HG03175 (cell line): ENCODE measurements around the gene EPHA2.
"Not testable (repeated sequence)": the region's sequence is repeated elsewhere in the genome, so short reads cannot be mapped to it uniquely, and the experiment has no call there.

Source experiments
- ATAC-seq: cut with Tn5 transposase; IDR thresholded peaks from one replicate; pipeline ENCODE4 v1.9.1; 2021; ENCODE audit warnings: mild to moderate bottlenecking, moderate library complexity; ENCODE audit not compliant: unreplicated experiment

EPHA2 gene

GRCh38 chr1:16155537-16156410 is at the start of gene EPHA2:
EPHA2 (minus strand) TSS chr1:16156069; CDS start chr1:16155932, 137 bp downstream.
- ATAC-seq = no peak

- no peak for ATAC-seq
Observed at GRCh38 chr1:16205334-16205671, 49.4 kb upstream of the EPHA2 start.

GRCh38 chr1:16204634-16205333 is 48.9 kb upstream of the EPHA2 start:
- ATAC-seq = no peak

- no peak for ATAC-seq
Observed at GRCh38 chr1:16204216-16204615, 48.3 kb upstream of the EPHA2 start.

GRCh38 chr1:16203550-16203949 is 47.7 kb upstream of the EPHA2 start:
- ATAC-seq = no peak

- no peak for ATAC-seq
Observed at GRCh38 chr1:16202281-16203210, 46.7 kb upstream of the EPHA2 start.

GRCh38 chr1:16199700-16200099 is 43.8 kb upstream of the EPHA2 start:
- ATAC-seq = no peak

- ATAC-seq = no peak
Observed at GRCh38 chr1:16199157-16199501, 43.3 kb upstream of the EPHA2 start.

GRCh38 chr1:16198444-16199156 is 42.7 kb upstream of the EPHA2 start:
- ATAC-seq = no peak

GRCh38 chr1:16196874-16197273 is 41.0 kb upstream of the EPHA2 start:
- ATAC-seq = no peak

- not testable (repeated sequence) for ATAC-seq
Observed at GRCh38 chr1:16196139-16196538, 40.3 kb upstream of the EPHA2 start.

- ATAC-seq = no peak
Observed at GRCh38 chr1:16195518-16195905, 39.6 kb upstream of the EPHA2 start.

- ATAC-seq = no peak
Observed at GRCh38 chr1:16191916-16192546, 36.2 kb upstream of the EPHA2 start.

GRCh38 chr1:16191309-16191708 is 35.4 kb upstream of the EPHA2 start:
- no peak for ATAC-seq

- no peak for ATAC-seq
Observed at GRCh38 chr1:16189921-16190621, 34.2 kb upstream of the EPHA2 start.

GRCh38 chr1:16189003-16189402 is 33.1 kb upstream of the EPHA2 start:
- no peak for ATAC-seq

GRCh38 chr1:16187748-16188401 is 32.0 kb upstream of the EPHA2 start:
- no peak for ATAC-seq

- ATAC-seq = no peak
Observed at GRCh38 chr1:16186655-16187235, 30.9 kb upstream of the EPHA2 start.
